Uterus (tissue), 4 donors: ENCODE measurements around the gene TROAP. TPM values are rescaled to one million over a fixed set of nuclear protein-coding genes. Genes with fewer than 3 reads are reported as not detected.
A peak's percentile ranks its signal among the peaks of the same experiment; 100 is the strongest.

ENCODE experiments used
- DNase-seq, 2 donors: peaks; one replicate each; pipeline ENCODE4 v3.0.0-alpha.2; 2019 to 2020
- H3K27ac ChIP-seq, 2 donors: fragments of 200-600 bp; sonication (generic); 1 replicate in 1 of 2; 2 replicates in 1 of 2; pipeline ENCODE4 v1.5.1; 2016 to 2018
- H3K27me3 ChIP-seq, 2 donors: fragments of 200-600 bp; sonication (generic); one replicate each; pipeline ENCODE4 v1.5.1; 2018 to 2019; ENCODE audit warnings: control low read depth in 1 of 2
- H3K36me3 ChIP-seq, 2 donors: fragments of 200-600 bp; sonication (generic); one replicate each; pipeline ENCODE4 v1.5.1; 2019; ENCODE audit warnings: control low read depth in 1 of 2
- H3K4me1 ChIP-seq, 2 donors: fragments of 200-600 bp; sonication (generic); one replicate each; pipeline ENCODE4 v1.5.1; 2018 to 2019; ENCODE audit warnings: control low read depth in 1 of 2
- H3K4me3 ChIP-seq, 2 donors: fragments of 200-600 bp; sonication (generic); 1 replicate in 1 of 2; 2 replicates in 1 of 2; pipeline ENCODE4 v1.5.1; 2018 to 2019; ENCODE audit warnings: mild to moderate bottlenecking in 1 of 2
- H3K9me3 ChIP-seq, 2 donors: fragments of 200-600 bp; sonication (generic); one replicate each; pipeline ENCODE4 v1.5.1; 2019; ENCODE audit warnings: control low read depth in 1 of 2
- CTCF ChIP-seq, 4 experiments: fragments of 200-600 bp in 2 of 4; fragments of 450-650 bp in 2 of 4; sonication (generic) in 2 of 4; IDR thresholded peaks; one replicate each; pipeline ENCODE4 v1.5.1; 2016 to 2019; ENCODE audit warnings: antibody characterized with exemption in 4 of 4, mild to moderate bottlenecking in 2 of 4, moderate library complexity in 1 of 4
- POLR2A ChIP-seq, 2 donors: fragments of 450-650 bp; IDR thresholded peaks; one replicate each; pipeline ENCODE4 v1.6.1; 2016; ENCODE audit warnings: antibody characterized with exemption in 2 of 2, mild to moderate bottlenecking in 1 of 2, moderate library complexity in 1 of 2
- intact Hi-C: fragments of 100-400 bp; cut with DNase I; formaldehyde crosslinking; loops from one replicate; pipeline ENCODE4 v1.15.1; 2023; ENCODE audit warnings: low total_unique reads
- total RNA-seq, 4 donors: library from RNA; depleted of rRNA in 3 of 4; stranded (reverse); fragments of >200 nt in 3 of 4; gene quantifications; one replicate each; pipeline versions ENCODE4 v1.1.0 to v1.2.4, GENCODE V29; 2014 to 2023
- donor health status: DM: yes; HTN: yes; CAD: no.

The TROAP gene
- total RNA-seq, 4 donors from 2014 or later = 1.8 to 10.2 TPM; not detected in 2

GRCh38 chr12:49328816-49329215 lies 5.8 kb downstream of the TROAP start:
- Histone ChIP-seq H3K4me3 (no peak overlapping the region), H3K27ac (no peak overlapping the region), H3K9me3 (no peaks in the 10 kb centered on the region), H3K4me1 (no peaks in the 10 kb centered on the region), H3K36me3 (no peaks in the 10 kb centered on the region), H3K27me3 (no peaks in the 10 kb centered on the region)
- intact Hi-C loops = no loop called here
- DNase-seq = no peak
- TF ChIP-seq POLR2A (IDR thresholded peaks at IDR 0.05) = no peak
- no peak for TF ChIP-seq CTCF (IDR thresholded peaks at IDR 0.05)

GRCh38 chr12:49330032-49330619 lies 7.1 kb downstream of the TROAP start:
- no peak overlapping the region for H3K4me3 ChIP-seq
- H3K36me3 ChIP-seq = no peaks in the 10 kb centered on the region
- H3K4me1 ChIP-seq = no peaks in the 10 kb centered on the region
- TF ChIP-seq POLR2A (IDR thresholded peaks at IDR 0.05) (no peak), CTCF (IDR thresholded peaks at IDR 0.05) (no peak)
- no peak overlapping the region for H3K27ac ChIP-seq
- peaks cover 0 to 4% of the 10 kb centered on the region in 2 donors for H3K27me3 ChIP-seq
- no peaks in the 10 kb centered on the region for H3K9me3 ChIP-seq
- intact Hi-C loops = loop anchor here (10.0 kb wide), 1 partner anchor 185 kb away; no protein-coding TSS in a partner anchor
- no peak for DNase-seq

GRCh38 chr12:49330631-49331379 lies 7.8 kb downstream of the TROAP start:
- Histone ChIP-seq H3K36me3 (no peaks in the 10 kb centered on the region), H3K27me3 (peaks cover 0 to 8% of the 10 kb centered on the region in 2 donors), H3K4me3 (no peak overlapping the region), H3K9me3 (no peaks in the 10 kb centered on the region), H3K4me1 (no peaks in the 10 kb centered on the region), H3K27ac (no peak overlapping the region)
- DNase-seq = no peak
- no peak for TF ChIP-seq POLR2A (IDR thresholded peaks at IDR 0.05)
- no peak for TF ChIP-seq CTCF (IDR thresholded peaks at IDR 0.05)
- intact Hi-C loops = loop anchor here (10.0 kb wide), 1 partner anchor 184 kb away; no protein-coding TSS in a partner anchor

- no peaks in the 10 kb centered on the region for H3K4me1 ChIP-seq
- TF ChIP-seq CTCF (IDR thresholded peaks at IDR 0.05) = peak; percentile 60 to 84 (median 75)
- no peak for TF ChIP-seq POLR2A (IDR thresholded peaks at IDR 0.05)
- intact Hi-C loops = loop anchor here (10.0 kb wide), 1 partner anchor 183 kb away; no protein-coding TSS in a partner anchor
- peak; percentile 39 to 58 for DNase-seq
- H3K4me3 ChIP-seq = no peak overlapping the region
- no peak overlapping the region for H3K27ac ChIP-seq
- peaks cover 4 to 12% of the 10 kb centered on the region in 2 donors for H3K27me3 ChIP-seq
- H3K36me3 ChIP-seq = no peaks in the 10 kb centered on the region
- H3K9me3 ChIP-seq = no peaks in the 10 kb centered on the region
Measured at GRCh38 chr12:49331380-49332222, 8.5 kb downstream of the TROAP start.
